GM18867 (cell line): Measurements from ENCODE around the gene E4F1.
"Not testable (repeated sequence)": the region's sequence is repeated elsewhere in the genome, so short reads cannot be mapped to it uniquely, and the experiment has no call there.

Source experiments
- ATAC-seq: cut with Tn5 transposase; IDR thresholded peaks from one replicate; pipeline ENCODE4 v1.9.1; 2021; ENCODE audit warnings: mild to moderate bottlenecking, moderate library complexity; ENCODE audit not compliant: unreplicated experiment

E4F1 gene

GRCh38 chr16:2189252-2189893 is 34.0 kb upstream of the E4F1 start:
- no peak for ATAC-seq

- no peak for ATAC-seq
Measured at GRCh38 chr16:2190002-2190658, 33.3 kb upstream of the E4F1 start.

GRCh38 chr16:2190659-2191445 is 32.5 kb upstream of the E4F1 start:
- no peak for ATAC-seq

GRCh38 chr16:2191446-2191706 is 32.0 kb upstream of the E4F1 start:
- ATAC-seq: no peak

GRCh38 chr16:2194166-2194834 is 29.1 kb upstream of the E4F1 start:
- ATAC-seq: no peak

- no peak for ATAC-seq
Measured at GRCh38 chr16:2194852-2195321, 28.5 kb upstream of the E4F1 start.

- ATAC-seq: no peak
Measured at GRCh38 chr16:2195322-2196161, 27.8 kb upstream of the E4F1 start.

- no peak for ATAC-seq
Measured at GRCh38 chr16:2196162-2196980, 27.0 kb upstream of the E4F1 start, which contains the start of gene CASKIN1. CASKIN1 (minus strand) TSS chr16:2196605; CDS start chr16:2196432, 173 bp downstream.

- ATAC-seq: no peak
Measured at GRCh38 chr16:2196981-2197511, 26.3 kb upstream of the E4F1 start.

- no peak for ATAC-seq
Measured at GRCh38 chr16:2197765-2198164, 25.6 kb upstream of the E4F1 start.

GRCh38 chr16:2198283-2198682 is 25.1 kb upstream of the E4F1 start:
- ATAC-seq: no peak

- no peak for ATAC-seq
Measured at GRCh38 chr16:2199095-2199494, 24.3 kb upstream of the E4F1 start.

- no peak for ATAC-seq
Measured at GRCh38 chr16:2199621-2200139, 23.7 kb upstream of the E4F1 start.

- ATAC-seq: no peak
Measured at GRCh38 chr16:2200313-2200712, 23.1 kb upstream of the E4F1 start.

- ATAC-seq: not testable (repeated sequence)
Measured at GRCh38 chr16:2203119-2203688, 20.2 kb upstream of the E4F1 start.

GRCh38 chr16:2204416-2205103 is 18.8 kb upstream of the E4F1 start:
- ATAC-seq: no peak

GRCh38 chr16:2205104-2205966 is 18.1 kb upstream of the E4F1 start, which contains the start of gene MLST8:
MLST8 (plus strand) TSS chr16:2205454; CDS start chr16:2206086, 632 bp downstream.
- ATAC-seq: peak; percentile 81
